Psoas muscle (tissue), 8 donors: Measurements from ENCODE around the gene HELZ2. TPM values are rescaled to one million over a fixed set of nuclear protein-coding genes. Genes with fewer than 3 reads are reported as not detected.

Experiments
- ATAC-seq, 4 donors: fragments of 200-7000 bp; cut with Tn5 transposase; one replicate each; pipeline ENCODE4 v1.9.1; 2020; ENCODE audit warnings: moderate library complexity in 3 of 4, mild to moderate bottlenecking in 2 of 4
- DNase-seq, 2 donors: peaks; one replicate each; pipeline ENCODE4 v3.0.0-alpha.2; 2020
- H3K27ac ChIP-seq: fragments of 200-600 bp; one replicate; pipeline ENCODE4 v1.8.0; 2022
- H3K27me3 ChIP-seq, 3 donors: fragments of 200-600 bp in 1 of 3; one replicate each; pipeline versions ENCODE4 v1.6.1 to v1.8.0; 2013 to 2022; ENCODE audit warnings: low read length in 2 of 3, mild to moderate bottlenecking in 2 of 3, moderate library complexity in 1 of 3; ENCODE audit not compliant: insufficient read depth in 3 of 3
- H3K36me3 ChIP-seq, 2 donors: fragments of 200-600 bp in 1 of 2; one replicate each; pipeline versions ENCODE4 v1.6.1 to v1.8.0; 2013 to 2022; ENCODE audit warnings: low read depth in 1 of 2, mild to moderate bottlenecking in 1 of 2, moderate library complexity in 1 of 2; ENCODE audit not compliant: insufficient read depth in 1 of 2
- H3K4me1 ChIP-seq: fragments of 200-600 bp; one replicate; pipeline ENCODE4 v1.8.0; 2022
- H3K4me3 ChIP-seq: fragments of 200-600 bp; one replicate; pipeline ENCODE4 v1.8.0; 2022; ENCODE audit warnings: mild to moderate bottlenecking
- H3K9me3 ChIP-seq: fragments of 200-600 bp; one replicate; pipeline ENCODE4 v1.8.0; 2022
- CTCF ChIP-seq: fragments of 200-600 bp; IDR thresholded peaks from one replicate; pipeline ENCODE4 v1.8.0; 2022; ENCODE audit warnings: antibody characterized with exemption
- WGBS, 3 donors: extraction: QIAGEN DNeasy Blood & Tissue Kit; methylation state at CpG; one replicate each; pipeline versions ENCODE4 v1.1.6 to v1.1.7; 2013; 5-methylcytosine and 5-hydroxymethylcytosine counted together
- intact Hi-C, 2 donors: fragments of 100-400 bp; cut with DNase I; formaldehyde crosslinking; loops; one replicate each; pipeline versions ENCODE4 v1.11.0 to v1.14.2; 2022
- polyA plus RNA-seq, 3 donors: library from polyadenylated mRNA; stranded (reverse); fragments of 200-250 nt; gene quantifications; one replicate each; pipeline ENCODE4 v1.2.3, GENCODE V29; 2013
- total RNA-seq, 4 donors: library from RNA; stranded (reverse); fragmentation: NEBNext Ultra II Directional in 2 of 4; extraction: Animal tissue kit (Norgen Biotek cat#: 25700) in 2 of 4; gene quantifications; one replicate each; pipeline versions ENCODE4 v1.2.1 to v1.2.4, GENCODE V29; 2021 to 2023
- donor health status: healthy with polysubstance abuse.
- donor health status: DM: no; HTN: no; CAD: no; lungs with moderate emphysema.
- donor health status: Bipolar disorder and iron deficiency.
- donor health status: healthy.
- donor health status: DM: yes; HTN: yes; CAD: no.
- donor health status: DM: no; HTN: no; CAD: no.
- donor health status: DM: no; HTN: no; CAD: no.
- donor health status: DM: yes; HTN: yes; CAD: no.

Gene HELZ2
- total and polyA plus RNA-seq, 7 donors, result 0.82 to 8.0 (median 3.5) TPM

GRCh38 chr20:63554361-63555278 is 19.4 kb downstream of the HELZ2 start:
- TF ChIP-seq CTCF, result no peak
- intact Hi-C loops, result no loop called here
- ATAC-seq (no peak), DNase-seq (no peak)
- WGBS, 3 donors, result 64 to 83% (median 72%) methylated on average over 31 to 38 of the region's 38 CpGs
- Histone ChIP-seq H3K4me3 (peak overlapping the region; percentile 67), H3K4me1 (no peaks in the 10 kb centered on the region), H3K36me3 (peaks cover 0 to 3% of the 10 kb centered on the region in 2 donors), H3K9me3 (no peaks in the 10 kb centered on the region), H3K27me3 (peaks cover 0 to 53% (median 17%) of the 10 kb centered on the region in 3 donors), H3K27ac (no peak overlapping the region)

GRCh38 chr20:63553933-63554290 is 20.1 kb downstream of the HELZ2 start, which contains the start of gene FNDC11:
FNDC11 (plus strand) TSS chr20:63554159; CDS start chr20:63555664, 1,505 bp downstream.
- Histone ChIP-seq H3K36me3 (peaks cover 0 to 3% of the 10 kb centered on the region in 2 donors), H3K4me1 (no peaks in the 10 kb centered on the region), H3K9me3 (no peaks in the 10 kb centered on the region), H3K27ac (no peak within 1 kb of the TSS), H3K27me3 (peaks cover 0 to 57% (median 19%) of the 10 kb centered on the region in 3 donors), H3K4me3 (peak within 1 kb of the TSS; percentile 67)
- ATAC-seq (peak in 2 of 4 donors; percentile 17 to 23), DNase-seq (peak in 1 of 2 donors; percentile 61)
- 4 to 8% (median 5%) methylated on average over 18 to 34 of the region's 34 CpGs for WGBS, 3 donors
- no peak for TF ChIP-seq CTCF
- intact Hi-C loops, result no loop called here

GRCh38 chr20:63553251-63553932 is 20.6 kb downstream of the HELZ2 start:
- H3K27me3 ChIP-seq, result peaks cover 0 to 62% (median 23%) of the 10 kb centered on the region in 3 donors
- H3K27ac ChIP-seq, result no peak overlapping the region
- H3K4me1 ChIP-seq, result no peaks in the 10 kb centered on the region
- intact Hi-C loops, result no loop called here
- H3K9me3 ChIP-seq, result no peaks in the 10 kb centered on the region
- no peaks in the 10 kb centered on the region for H3K36me3 ChIP-seq
- no peak for TF ChIP-seq CTCF
- H3K4me3 ChIP-seq, result peak overlapping the region; percentile 67
- DNase-seq (peak; percentile 83 to 92), ATAC-seq (peak; percentile 69 to 87 (median 82))
- 4 to 5% (median 4%) methylated on average over 20 to 37 of the region's 37 CpGs for WGBS, 3 donors

GRCh38 chr20:63552481-63553249 is 21.4 kb downstream of the HELZ2 start:
- H3K4me1 ChIP-seq, result no peaks in the 10 kb centered on the region

More at GRCh38 chr20:63552481-63553249, 21.4 kb downstream of the HELZ2 start:
- Histone ChIP-seq H3K27ac (no peak overlapping the region), H3K27me3 (peaks cover 0 to 69% (median 29%) of the 10 kb centered on the region in 3 donors), H3K4me3 (no peak overlapping the region), H3K9me3 (no peaks in the 10 kb centered on the region), H3K36me3 (no peaks in the 10 kb centered on the region)
- WGBS, 3 donors, result 37 to 42% (median 39%) methylated on average over 14 to 15 of the region's 15 CpGs
- DNase-seq, result no peak
- intact Hi-C loops, result no loop called here
- ATAC-seq, result no peak
- TF ChIP-seq CTCF, result no peak
